ENCODE data around the gene ZKSCAN1.
"Not testable (repeated sequence)": the region's sequence is repeated elsewhere in the genome, so short reads cannot be mapped to it uniquely, and the experiment has no call there.

ZKSCAN1 gene

DNA sequence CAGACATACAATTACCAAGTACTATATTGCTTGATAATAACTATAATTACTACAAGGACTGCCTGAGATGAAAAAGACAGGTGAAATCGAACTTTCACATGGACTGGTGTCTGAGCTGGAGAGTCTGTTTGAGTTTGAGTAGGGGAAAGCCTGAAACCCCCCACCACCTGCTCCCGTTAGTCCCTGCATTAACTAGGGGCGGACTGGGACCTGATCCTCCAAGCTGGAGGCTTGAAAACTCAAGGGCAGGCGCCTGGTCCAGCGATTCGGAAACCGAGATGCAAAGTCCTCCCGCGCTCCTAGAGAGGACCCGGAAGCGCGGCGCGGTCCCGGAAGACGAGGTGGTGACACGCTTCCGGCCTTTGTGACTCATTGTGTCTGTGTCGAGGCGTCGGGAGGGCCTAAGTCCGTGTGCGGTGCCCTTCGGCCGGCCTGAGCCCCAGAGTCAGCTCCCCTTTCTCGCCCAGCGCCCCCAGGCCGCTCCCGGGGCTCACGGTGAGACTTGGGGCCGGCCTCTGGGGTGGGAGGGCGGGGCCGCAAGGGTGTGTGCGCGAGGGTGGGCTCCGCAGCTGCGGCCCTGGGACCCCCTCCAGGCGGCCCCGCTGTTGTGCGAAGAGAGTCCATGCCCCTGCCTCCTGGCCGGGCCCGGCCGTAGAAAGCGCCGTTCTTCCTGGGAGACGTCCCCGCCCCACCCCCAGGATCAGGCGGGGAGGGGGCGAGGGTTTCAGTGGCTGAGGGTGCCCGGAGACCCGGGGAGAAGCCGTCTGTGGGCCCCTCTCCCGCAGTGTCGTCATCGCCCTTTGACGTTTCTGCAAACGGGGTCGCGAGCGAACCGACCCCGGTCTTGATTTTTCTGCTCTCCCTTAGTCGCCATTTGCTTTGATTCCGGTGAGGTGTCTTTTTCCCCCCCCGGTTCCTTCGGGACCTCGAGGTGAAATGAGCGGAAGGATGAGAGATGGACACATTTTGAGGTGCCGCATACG lies at the start of gene ZKSCAN1:
Gene ZKSCAN1, plus strand, starts transcription at position 365 of the 983 bp plus-strand sequence. CDS start 7,911 bp downstream, outside the sequence.
- peak within 1 kb of the TSS; percentile 93 for H3K4me3 ChIP-seq
- peak; percentile 92 for DNase-seq (ENCODE audit: low spot score)
- H3K27ac ChIP-seq = peak within 1 kb of the TSS; percentile 96 to 97
- TF ChIP-seq, protein P1, sequence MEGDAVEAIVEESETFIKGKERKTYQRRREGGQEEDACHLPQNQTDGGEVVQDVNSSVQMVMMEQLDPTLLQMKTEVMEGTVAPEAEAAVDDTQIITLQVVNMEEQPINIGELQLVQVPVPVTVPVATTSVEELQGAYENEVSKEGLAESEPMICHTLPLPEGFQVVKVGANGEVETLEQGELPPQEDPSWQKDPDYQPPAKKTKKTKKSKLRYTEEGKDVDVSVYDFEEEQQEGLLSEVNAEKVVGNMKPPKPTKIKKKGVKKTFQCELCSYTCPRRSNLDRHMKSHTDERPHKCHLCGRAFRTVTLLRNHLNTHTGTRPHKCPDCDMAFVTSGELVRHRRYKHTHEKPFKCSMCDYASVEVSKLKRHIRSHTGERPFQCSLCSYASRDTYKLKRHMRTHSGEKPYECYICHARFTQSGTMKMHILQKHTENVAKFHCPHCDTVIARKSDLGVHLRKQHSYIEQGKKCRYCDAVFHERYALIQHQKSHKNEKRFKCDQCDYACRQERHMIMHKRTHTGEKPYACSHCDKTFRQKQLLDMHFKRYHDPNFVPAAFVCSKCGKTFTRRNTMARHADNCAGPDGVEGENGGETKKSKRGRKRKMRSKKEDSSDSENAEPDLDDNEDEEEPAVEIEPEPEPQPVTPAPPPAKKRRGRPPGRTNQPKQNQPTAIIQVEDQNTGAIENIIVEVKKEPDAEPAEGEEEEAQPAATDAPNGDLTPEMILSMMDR (IDR thresholded peaks at IDR 0.05) = no peak

DNA sequence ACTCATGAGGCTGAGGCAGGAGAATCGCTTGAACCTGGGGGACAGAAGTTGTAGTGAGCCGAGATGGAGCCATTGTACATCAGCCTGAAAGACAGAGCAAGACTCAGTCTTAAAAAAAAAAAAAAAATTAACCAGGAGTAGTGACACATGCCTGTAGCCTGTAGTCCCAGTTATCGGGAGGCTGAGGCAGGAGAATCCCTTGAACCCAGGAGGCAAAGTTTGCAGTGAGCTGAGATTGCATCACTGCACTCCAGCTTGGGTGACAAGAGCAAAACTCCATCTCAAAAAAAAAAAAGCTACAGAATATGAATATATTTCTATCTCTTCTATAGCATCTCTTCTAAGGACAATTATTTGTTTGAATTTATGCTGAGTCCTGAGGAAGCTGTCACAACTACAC lies 46.1 kb upstream of the ZKSCAN1 start:
- DNase-seq (ENCODE audit: low spot score) = no peak
- Histone ChIP-seq H3K27ac (no peak overlapping the region), H3K4me3 (no peak overlapping the region)
- TF ChIP-seq, protein P1 (IDR thresholded peaks at IDR 0.05) = no peak

DNA sequence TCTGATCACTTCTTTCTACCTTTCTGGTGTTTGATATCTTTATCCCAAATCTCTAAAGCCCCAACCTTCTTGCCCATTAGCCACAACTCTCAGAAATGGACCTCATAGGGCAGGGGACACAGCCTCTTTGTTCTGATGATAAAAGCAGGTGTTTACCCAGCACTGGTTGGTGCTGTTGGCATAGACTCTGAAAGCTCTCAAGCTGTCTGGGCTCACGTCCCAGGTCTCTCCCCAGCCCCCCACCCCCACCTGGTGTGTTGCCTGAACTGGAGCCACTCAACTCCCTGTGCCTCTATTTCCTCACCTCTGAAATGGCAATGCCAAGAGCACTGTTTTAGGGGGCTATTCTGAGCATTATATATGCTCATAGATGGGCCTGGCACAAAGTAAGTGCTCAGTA lies 45.6 kb upstream of the ZKSCAN1 start:
- H3K27ac ChIP-seq; DNase-seq (ENCODE audit: low spot score); H3K4me3 ChIP-seq: not testable (repeated sequence)

DNA sequence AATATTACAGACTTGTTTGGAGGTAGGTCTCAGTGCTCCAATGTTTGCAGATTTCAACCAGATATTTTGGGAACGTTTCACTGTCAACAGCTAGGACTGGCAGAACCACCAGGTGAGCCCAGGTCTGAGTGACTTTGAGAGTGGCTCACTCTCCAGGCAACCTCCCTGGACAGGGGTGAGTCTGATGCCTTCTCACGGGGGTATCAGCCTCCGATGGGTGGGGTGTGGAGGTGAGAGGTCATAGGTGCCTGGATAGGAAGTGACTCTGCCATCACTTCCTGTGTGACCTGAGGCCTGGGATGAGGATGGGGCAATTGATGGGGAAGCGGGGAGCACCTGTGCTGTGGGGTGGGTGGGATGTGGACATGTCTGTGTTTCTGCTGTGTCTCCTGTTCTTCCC lies 44.2 kb upstream of the ZKSCAN1 start:
- no peak for DNase-seq (ENCODE audit: low spot score)
- TF ChIP-seq, protein P1 (IDR thresholded peaks at IDR 0.05) = no peak
- no peak overlapping the region for H3K27ac ChIP-seq
- H3K4me3 ChIP-seq = no peak overlapping the region

DNA sequence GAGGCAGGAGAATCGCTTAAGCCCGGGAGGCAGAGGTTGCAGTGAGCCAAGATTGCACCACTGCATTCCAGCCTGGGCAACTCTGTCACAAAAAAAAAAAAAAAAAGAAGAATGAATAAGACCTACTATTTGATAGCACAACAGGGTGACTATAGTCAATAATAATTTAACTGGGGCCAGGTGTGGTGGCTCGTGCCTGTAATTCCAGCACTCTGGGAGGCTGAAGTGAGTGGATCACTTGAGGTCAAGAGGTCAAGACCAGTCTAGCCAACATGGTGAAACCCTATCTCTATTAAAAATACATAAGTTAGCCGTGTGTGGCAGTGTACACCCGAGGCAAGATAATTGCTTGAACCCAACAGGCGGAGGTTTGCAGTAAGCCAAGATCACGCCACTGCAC lies 41.6 kb upstream of the ZKSCAN1 start:
- DNase-seq (ENCODE audit: low spot score); H3K4me3 ChIP-seq; H3K27ac ChIP-seq: not testable (repeated sequence)

DNA sequence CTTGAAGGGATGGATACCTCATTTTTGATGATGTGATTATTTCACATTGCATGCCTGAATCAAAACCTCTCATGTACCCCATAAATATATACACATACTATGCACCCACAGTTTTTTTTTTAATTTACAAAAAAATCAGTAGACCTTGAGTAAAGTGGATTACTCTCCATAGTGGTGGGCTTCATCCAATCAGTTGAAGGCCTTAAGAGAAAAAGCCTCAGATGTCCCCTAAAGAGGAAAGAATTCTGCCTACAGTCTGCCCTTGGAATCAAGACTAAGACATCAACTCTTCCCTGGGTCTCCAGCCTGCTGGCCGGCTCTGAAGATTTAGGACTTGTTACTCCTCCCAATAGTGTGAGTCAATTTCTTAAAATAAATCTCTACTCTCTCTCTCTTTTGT lies 40.7 kb upstream of the ZKSCAN1 start:
- Histone ChIP-seq H3K27ac (no peak overlapping the region), H3K4me3 (no peak overlapping the region)
- DNase-seq (ENCODE audit: low spot score) = no peak
- TF ChIP-seq, protein P1 (IDR thresholded peaks at IDR 0.05) = no peak

DNA sequence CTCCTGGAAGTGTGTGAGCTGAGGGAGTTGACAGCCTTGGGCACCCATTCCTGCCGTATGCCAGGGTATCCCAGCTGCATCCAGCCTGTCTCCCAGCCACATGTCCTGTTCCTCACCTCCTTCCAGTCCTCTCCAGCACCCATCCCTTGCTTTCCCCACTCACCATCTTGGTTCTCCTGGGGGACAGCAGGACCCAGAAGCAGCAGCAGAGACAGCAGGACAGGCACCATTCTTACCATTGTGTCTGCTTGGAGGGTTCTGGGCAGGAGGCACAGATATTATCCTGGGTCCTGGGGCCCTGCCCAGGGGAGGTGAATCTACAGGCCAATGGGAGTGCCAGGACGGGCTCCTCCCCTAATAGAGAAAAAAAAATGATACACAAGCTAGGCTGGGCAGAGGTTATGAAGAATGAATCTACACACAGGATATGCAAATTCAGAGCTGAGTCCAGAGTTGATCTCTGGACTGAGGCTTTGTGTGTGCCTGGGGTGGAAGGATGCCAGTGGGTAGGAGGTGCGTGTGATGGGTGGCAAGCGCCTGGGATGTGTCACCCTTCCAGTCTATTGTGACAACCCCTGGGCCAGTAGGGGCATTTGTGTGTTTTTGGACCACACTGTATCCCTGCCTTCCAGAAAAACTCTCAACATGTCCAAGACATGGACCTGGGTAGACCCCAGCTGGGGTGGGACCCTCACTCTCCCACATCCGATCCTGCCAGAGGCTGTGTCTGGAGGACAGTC lies 39.4 kb upstream of the ZKSCAN1 start, which contains the start of gene AZGP1:
Gene AZGP1, minus strand, starts transcription at position 250 of the 740 bp plus-strand sequence. Its CDS starts 11 bp downstream, at position 239.
- no peak for DNase-seq (ENCODE audit: low spot score)
- H3K4me3 ChIP-seq = no peak within 1 kb of the TSS
- H3K27ac ChIP-seq = no peak within 1 kb of the TSS
- TF ChIP-seq, protein P1 (IDR thresholded peaks at IDR 0.05) = no peak
